BLaER1 (cell line): ENCODE data around the gene GTPBP1.

Experiments
- H3K27ac ChIP-seq: shearing (Covaris generic); formaldehyde crosslinking; 2 replicates; pipeline ENCODE4 v1.8.1; 2022
- H3K27me3 ChIP-seq: shearing (Covaris generic); formaldehyde crosslinking; 2 replicates; pipeline ENCODE4 v1.8.1; 2022
- H3K36me3 ChIP-seq: shearing (Covaris generic); formaldehyde crosslinking; 2 replicates; pipeline ENCODE4 v1.8.1; 2022
- H3K4me1 ChIP-seq: shearing (Covaris generic); formaldehyde crosslinking; 2 replicates; pipeline ENCODE4 v1.8.1; 2022
- H3K4me2 ChIP-seq: shearing (Covaris generic); formaldehyde crosslinking; 2 replicates; pipeline ENCODE4 v1.8.1; 2022
- H3K4me3 ChIP-seq: shearing (Covaris generic); formaldehyde crosslinking; 2 replicates; pipeline ENCODE4 v1.8.1; 2022
- H3K9ac ChIP-seq: shearing (Covaris generic); formaldehyde crosslinking; 2 replicates; pipeline ENCODE4 v1.8.1; 2022
- H3K9me3 ChIP-seq: shearing (Covaris generic); formaldehyde crosslinking; 2 replicates; pipeline ENCODE4 v1.8.1; 2022
- H4K20me1 ChIP-seq: shearing (Covaris generic); formaldehyde crosslinking; 2 replicates; pipeline ENCODE4 v1.8.1; 2022
- Cebpa-rat ChIP-seq: shearing (Covaris generic); IDR thresholded peaks from 2 replicates; pipeline ENCODE4 v1.8.1; 2022

Gene GTPBP1

GRCh38 chr22:38689651-38690050, 16.1 kb upstream of the GTPBP1 start:
- H3K4me3 ChIP-seq, result no peak overlapping the region
- H3K4me1 ChIP-seq, result no peaks in the 10 kb centered on the region
- no peak for TF ChIP-seq Cebpa-rat
- no peak overlapping the region for H3K9ac ChIP-seq
- H3K27ac ChIP-seq, result no peak overlapping the region
- no peak overlapping the region for H3K4me2 ChIP-seq
- H3K36me3 ChIP-seq, result peaks cover 97% of the 10 kb centered on the region
- H3K27me3 ChIP-seq, result no peaks in the 10 kb centered on the region
- H4K20me1 ChIP-seq, result peaks cover 67% of the 10 kb centered on the region
- no peaks in the 10 kb centered on the region for H3K9me3 ChIP-seq

GRCh38 chr22:38694049-38694448, 11.7 kb upstream of the GTPBP1 start:
- Histone ChIP-seq H3K27ac (no peak overlapping the region), H3K27me3 (no peaks in the 10 kb centered on the region), H3K36me3 (peaks cover 58% of the 10 kb centered on the region), H3K4me2 (no peak overlapping the region), H3K9ac (no peak overlapping the region), H4K20me1 (peaks cover 86% of the 10 kb centered on the region), H3K4me3 (no peak overlapping the region), H3K9me3 (no peaks in the 10 kb centered on the region), H3K4me1 (peaks cover 31% of the 10 kb centered on the region)
- TF ChIP-seq Cebpa-rat, result no peak

GRCh38 chr22:38694940-38695339, 10.8 kb upstream of the GTPBP1 start:
- Histone ChIP-seq H3K9ac (no peak overlapping the region), H3K9me3 (no peaks in the 10 kb centered on the region), H3K36me3 (peaks cover 49% of the 10 kb centered on the region), H4K20me1 (peaks cover 85% of the 10 kb centered on the region), H3K4me1 (peaks cover 39% of the 10 kb centered on the region), H3K27ac (no peak overlapping the region), H3K4me2 (no peak overlapping the region), H3K27me3 (no peaks in the 10 kb centered on the region), H3K4me3 (no peak overlapping the region)
- no peak for TF ChIP-seq Cebpa-rat

- Histone ChIP-seq H3K9me3 (no peaks in the 10 kb centered on the region), H4K20me1 (peaks cover 66% of the 10 kb centered on the region), H3K36me3 (peaks cover 30% of the 10 kb centered on the region), H3K4me1 (peaks cover 47% of the 10 kb centered on the region), H3K4me2 (peak overlapping the region; percentile 83), H3K9ac (no peak overlapping the region), H3K4me3 (no peak overlapping the region), H3K27me3 (no peaks in the 10 kb centered on the region; the same call in 1 of the 2 replicates), H3K27ac (no peak overlapping the region)
- no peak for TF ChIP-seq Cebpa-rat
These were observed 8.9 kb upstream of the GTPBP1 start for GRCh38 chr22:38696606-38697424.

- Histone ChIP-seq H3K27ac (no peak overlapping the region), H3K9me3 (no peaks in the 10 kb centered on the region), H4K20me1 (peaks cover 59% of the 10 kb centered on the region), H3K27me3 (no peaks in the 10 kb centered on the region; the same call in 1 of the 2 replicates), H3K4me2 (peak overlapping the region; percentile 83), H3K36me3 (peaks cover 23% of the 10 kb centered on the region), H3K9ac (no peak overlapping the region), H3K4me1 (peaks cover 49% of the 10 kb centered on the region), H3K4me3 (0 out of 2 replicates have a peak overlapping the region, but pooled peaks have one; percentile 95)
- no peak for TF ChIP-seq Cebpa-rat
These were observed 8.2 kb upstream of the GTPBP1 start for GRCh38 chr22:38697425-38698089.

GRCh38 chr22:38698407-38699094, 7.2 kb upstream of the GTPBP1 start:
- peaks cover 49% of the 10 kb centered on the region for H3K4me1 ChIP-seq
- H3K9ac ChIP-seq, result peak overlapping the region; percentile 94
- peaks cover 49% of the 10 kb centered on the region for H4K20me1 ChIP-seq
- H3K4me3 ChIP-seq, result peak overlapping the region; percentile 95
- H3K27me3 ChIP-seq, result no peaks in the 10 kb centered on the region; the same call in 1 of the 2 replicates
- no peak overlapping the region for H3K27ac ChIP-seq
- peaks cover 14% of the 10 kb centered on the region for H3K36me3 ChIP-seq
- no peaks in the 10 kb centered on the region for H3K9me3 ChIP-seq
- no peak for TF ChIP-seq Cebpa-rat
- peak overlapping the region; percentile 83 for H3K4me2 ChIP-seq

GRCh38 chr22:38699143-38699542, 6.6 kb upstream of the GTPBP1 start:
- Histone ChIP-seq H3K9me3 (no peaks in the 10 kb centered on the region), H4K20me1 (peaks cover 43% of the 10 kb centered on the region), H3K36me3 (peaks cover 8% of the 10 kb centered on the region), H3K27ac (no peak overlapping the region), H3K9ac (peak overlapping the region; percentile 94), H3K4me2 (peak overlapping the region; percentile 83), H3K27me3 (no peaks in the 10 kb centered on the region; the same call in 1 of the 2 replicates), H3K4me3 (peak overlapping the region; percentile 95), H3K4me1 (peaks cover 52% of the 10 kb centered on the region)
- TF ChIP-seq Cebpa-rat, result no peak

- no peaks in the 10 kb centered on the region; the same call in 1 of the 2 replicates for H3K27me3 ChIP-seq
- H3K9me3 ChIP-seq, result no peaks in the 10 kb centered on the region
- peaks cover 37% of the 10 kb centered on the region for H4K20me1 ChIP-seq
- peaks cover 58% of the 10 kb centered on the region for H3K4me1 ChIP-seq
- H3K4me3 ChIP-seq, result peak overlapping the region; percentile 95
- H3K4me2 ChIP-seq, result peak overlapping the region; percentile 83
- peak overlapping the region; percentile 94 for H3K9ac ChIP-seq
- no peak overlapping the region for H3K27ac ChIP-seq
- 0 out of 2 replicates have a peak, but pooled peaks cover 4% of the 10 kb centered on the region for H3K36me3 ChIP-seq
- no peak for TF ChIP-seq Cebpa-rat
These were observed 6.0 kb upstream of the GTPBP1 start for GRCh38 chr22:38699784-38700183.

GRCh38 chr22:38700270-38700788, 5.4 kb upstream of the GTPBP1 start:
- Histone ChIP-seq H3K27me3 (no peaks in the 10 kb centered on the region; the same call in 1 of the 2 replicates), H4K20me1 (peaks cover 31% of the 10 kb centered on the region; the same call in 1 of the 2 replicates), H3K9ac (peak overlapping the region; percentile 94), H3K4me1 (peaks cover 62% of the 10 kb centered on the region), H3K4me3 (peak overlapping the region; percentile 95), H3K9me3 (no peaks in the 10 kb centered on the region), H3K27ac (peak overlapping the region; percentile 92), H3K36me3 (0 out of 2 replicates have a peak, but pooled peaks cover 4% of the 10 kb centered on the region), H3K4me2 (peak overlapping the region; percentile 83)
- TF ChIP-seq Cebpa-rat, result no peak
